GM19099 (cell line): ENCODE measurements around the gene EPHB2.

Source experiments
- POLR2A ChIP-seq: IDR thresholded peaks from 3 replicates; pipeline ENCODE4 v1.6.1; 2011; ENCODE audit warnings: low read depth; ENCODE audit not compliant: insufficient read length; ENCODE audit errors: extremely low read depth

The EPHB2 gene

GRCh38 chr1:22921452-22922126 lies 210.9 kb downstream of the EPHB2 start:
- TF ChIP-seq POLR2A, result no peak

GRCh38 chr1:22922640-22923039 lies 212.0 kb downstream of the EPHB2 start:
- TF ChIP-seq POLR2A, result no peak

GRCh38 chr1:22925111-22925510 lies 214.5 kb downstream of the EPHB2 start:
- TF ChIP-seq POLR2A, result no peak

GRCh38 chr1:22930240-22930912 lies 219.7 kb downstream of the EPHB2 start:
- TF ChIP-seq POLR2A, result no peak

GRCh38 chr1:22932803-22933470 lies 222.3 kb downstream of the EPHB2 start:
- TF ChIP-seq POLR2A, result no peak

GRCh38 chr1:22935433-22935832 lies 224.8 kb downstream of the EPHB2 start:
- TF ChIP-seq POLR2A, result no peak

- TF ChIP-seq POLR2A, result no peak
Measured at GRCh38 chr1:22936681-22937080, 226.0 kb downstream of the EPHB2 start.

- TF ChIP-seq POLR2A, result no peak
Measured at GRCh38 chr1:22941257-22941656, 230.6 kb downstream of the EPHB2 start.

GRCh38 chr1:22944346-22945055 lies 233.9 kb downstream of the EPHB2 start:
- no peak for TF ChIP-seq POLR2A

- TF ChIP-seq POLR2A, result no peak
Measured at GRCh38 chr1:22949822-22950331, 239.2 kb downstream of the EPHB2 start.

- no peak for TF ChIP-seq POLR2A
Measured at GRCh38 chr1:22951796-22952195, 241.2 kb downstream of the EPHB2 start.

GRCh38 chr1:22952694-22953056 lies 242.0 kb downstream of the EPHB2 start:
- no peak for TF ChIP-seq POLR2A

- TF ChIP-seq POLR2A, result no peak
Measured at GRCh38 chr1:22953057-22953739, 242.6 kb downstream of the EPHB2 start.

GRCh38 chr1:22953740-22954141 lies 243.1 kb downstream of the EPHB2 start:
- TF ChIP-seq POLR2A, result no peak

GRCh38 chr1:22955146-22955545 lies 244.5 kb downstream of the EPHB2 start:
- TF ChIP-seq POLR2A, result no peak
